ENCODE results near the gene IGFALS.

Gene IGFALS

DNA sequence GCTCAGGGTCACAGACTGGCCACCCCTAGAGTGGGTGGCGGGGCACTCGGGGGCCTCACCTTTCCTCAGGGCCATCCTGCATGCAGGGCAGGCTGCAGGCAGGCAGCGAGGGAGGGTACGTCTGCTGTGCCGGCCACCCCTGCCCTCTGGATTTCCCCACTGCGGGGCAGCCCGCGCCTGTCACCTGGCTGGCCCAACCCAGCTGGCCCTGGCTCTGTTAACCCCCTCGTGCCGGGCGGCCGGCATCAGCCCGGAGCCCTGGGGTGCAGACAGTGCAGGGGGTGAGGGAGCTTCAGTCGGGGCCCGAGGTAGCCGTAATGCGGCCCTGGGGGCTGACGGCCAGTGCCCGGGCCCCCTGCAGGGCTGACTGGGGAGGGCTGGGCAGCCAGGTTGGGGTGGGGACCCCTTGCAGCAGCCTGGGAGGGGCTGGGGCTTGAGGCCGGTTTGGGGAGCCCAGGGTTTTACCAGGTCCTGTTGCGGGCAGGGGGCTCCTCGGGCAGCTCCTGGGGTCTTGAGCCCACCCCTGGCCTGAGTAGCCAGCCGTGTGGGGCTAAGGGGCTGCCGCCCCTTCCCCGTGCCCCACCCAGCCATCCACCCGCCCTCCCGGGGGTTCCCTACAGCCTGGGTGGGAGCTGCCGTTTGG is at the start of gene IGFALS:
Gene IGFALS, minus strand, starts transcription at position 128 of the 643 bp plus-strand sequence. Its CDS starts 53 bp downstream, at position 75.
- DNase-seq = no peak
- H3K4me1 ChIP-seq = peaks cover 0 to 9% (median 0%) of the 10 kb centered on the region in 4 donors
- H3K27me3 ChIP-seq = no peaks in the 10 kb centered on the region
- H3K36me3 ChIP-seq = peaks cover 3 to 43% (median 20%) of the 10 kb centered on the region in 3 donors
- no peak within 1 kb of the TSS for H3K27ac ChIP-seq
- H3K9me3 ChIP-seq = peaks cover 0 to 5% (median 0%) of the 10 kb centered on the region in 3 donors
- intact Hi-C loops (cut with DNase I; ENCODE audit: low total_unique reads) = no loop called here
- TF ChIP-seq CTCF (IDR thresholded peaks at IDR 0.05) = no peak
- H3K4me3 ChIP-seq = no peak within 1 kb of the TSS

- intact Hi-C loops (cut with DNase I; ENCODE audit: low total_unique reads) = no loop called here
- Histone ChIP-seq H3K36me3 (peaks cover 0 to 7% (median 0%) of the 10 kb centered on the region in 3 donors), H3K4me1 (no peaks in the 10 kb centered on the region), H3K27ac (no peak overlapping the region), H3K4me3 (no peak overlapping the region), H3K27me3 (no peaks in the 10 kb centered on the region), H3K9me3 (no peaks in the 10 kb centered on the region)
- no peak for DNase-seq
- TF ChIP-seq CTCF (IDR thresholded peaks at IDR 0.05) = no peak
Observed at GRCh38 chr16:1839554-1839953, 46.0 kb upstream of the IGFALS start.

GRCh38 chr16:1834096-1834495 is 40.6 kb upstream of the IGFALS start:
- Histone ChIP-seq H3K27ac (no peak overlapping the region), H3K9me3 (no peaks in the 10 kb centered on the region), H3K27me3 (no peaks in the 10 kb centered on the region), H3K36me3 (peaks cover 0 to 13% (median 4%) of the 10 kb centered on the region in 3 donors), H3K4me3 (no peak overlapping the region), H3K4me1 (peaks cover 0 to 10% (median 5%) of the 10 kb centered on the region in 4 donors)
- no peak for DNase-seq
- TF ChIP-seq CTCF (IDR thresholded peaks at IDR 0.05) = no peak
- intact Hi-C loops (cut with DNase I; ENCODE audit: low total_unique reads) = no loop called here

GRCh38 chr16:1832838-1833454 is 39.4 kb upstream of the IGFALS start:
- Histone ChIP-seq H3K9me3 (no peaks in the 10 kb centered on the region), H3K4me1 (peaks cover 0 to 21% (median 12%) of the 10 kb centered on the region in 4 donors), H3K4me3 (no peak overlapping the region), H3K27me3 (no peaks in the 10 kb centered on the region), H3K36me3 (peaks cover 0 to 13% (median 4%) of the 10 kb centered on the region in 3 donors), H3K27ac (no peak overlapping the region)
- no peak for TF ChIP-seq CTCF (IDR thresholded peaks at IDR 0.05)
- no peak for DNase-seq
- intact Hi-C loops (cut with DNase I; ENCODE audit: low total_unique reads) = no loop called here

DNA sequence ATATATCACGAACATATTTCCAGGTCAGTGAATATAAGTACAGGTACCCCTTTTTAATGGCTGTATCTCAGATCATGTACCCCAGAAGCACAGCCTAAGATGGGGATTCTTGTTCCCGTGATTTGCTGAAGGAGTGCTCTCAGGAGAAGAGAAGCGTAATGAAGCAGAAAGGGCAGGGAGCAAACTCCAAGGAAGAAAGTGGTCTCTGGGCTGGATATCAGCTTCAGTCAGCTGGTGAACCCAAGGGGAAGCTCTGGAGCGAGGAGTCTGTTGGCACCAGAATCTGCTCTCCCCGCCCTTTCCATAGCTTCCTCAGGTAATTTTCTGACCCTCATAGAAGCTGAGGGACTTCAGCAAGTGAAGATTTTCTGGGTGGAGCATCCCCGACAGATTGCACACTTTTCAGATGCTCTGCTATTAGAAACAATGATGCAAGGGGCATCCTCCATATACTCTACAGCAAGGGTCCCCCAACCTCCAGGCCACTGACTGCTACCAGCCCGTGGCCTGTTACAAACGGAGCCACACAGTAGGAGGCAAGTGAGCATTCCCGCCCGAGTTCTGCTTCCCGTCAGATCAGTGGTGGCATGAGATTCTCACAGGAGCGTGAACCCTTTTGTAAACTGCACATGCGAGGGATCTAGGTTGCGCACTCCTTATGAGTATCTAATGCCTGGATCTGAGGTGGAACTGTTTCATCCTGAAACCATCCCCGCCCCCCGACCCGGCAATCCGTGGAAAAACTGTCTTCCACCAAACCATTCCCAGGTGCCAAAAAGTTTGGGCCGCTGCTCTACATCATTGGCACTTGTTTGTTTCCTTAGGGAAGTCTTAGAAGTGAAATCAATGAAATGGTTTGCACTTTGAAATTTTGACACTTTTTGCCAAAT is 37.9 kb upstream of the IGFALS start:
- Histone ChIP-seq H3K27me3 (no peaks in the 10 kb centered on the region), H3K36me3 (peaks cover 0 to 13% (median 4%) of the 10 kb centered on the region in 3 donors), H3K4me3 (no peak overlapping the region), H3K4me1 (peaks cover 0 to 28% (median 14%) of the 10 kb centered on the region in 4 donors), H3K9me3 (no peaks in the 10 kb centered on the region), H3K27ac (no peak overlapping the region)
- intact Hi-C loops (cut with DNase I; ENCODE audit: low total_unique reads) = no loop called here
- DNase-seq = no peak
- TF ChIP-seq CTCF (IDR thresholded peaks at IDR 0.05) = no peak

All from tibial artery (tissue), 4 donors.